ENCODE measurements around the gene ZPR1. TPM values are rescaled to one million over a fixed set of nuclear protein-coding genes. Genes with fewer than 3 reads are reported as not detected.
A peak's percentile ranks its signal among the peaks of the same experiment; 100 is the strongest.
"Not testable (repeated sequence)": the region's sequence is repeated elsewhere in the genome, so short reads cannot be mapped to it uniquely, and the experiment has no call there.

ZPR1 gene
- 20.2 TPM for total RNA-seq

- peak; percentile 65 to 85 (median 79) for DNase-seq (ENCODE audit: low read depth in 2 of 3, low spot score in 2 of 3)
These were observed at the start of gene ZPR1 for GRCh38 chr11:116787786-116788486. ZPR1 (minus strand) TSS chr11:116788023; CDS start chr11:116787990, 33 bp downstream.

- no peak for DNase-seq (ENCODE audit: low read depth in 2 of 3, low spot score in 2 of 3)
These were observed 48.8 kb upstream of the ZPR1 start for GRCh38 chr11:116836632-116836991.

DNA sequence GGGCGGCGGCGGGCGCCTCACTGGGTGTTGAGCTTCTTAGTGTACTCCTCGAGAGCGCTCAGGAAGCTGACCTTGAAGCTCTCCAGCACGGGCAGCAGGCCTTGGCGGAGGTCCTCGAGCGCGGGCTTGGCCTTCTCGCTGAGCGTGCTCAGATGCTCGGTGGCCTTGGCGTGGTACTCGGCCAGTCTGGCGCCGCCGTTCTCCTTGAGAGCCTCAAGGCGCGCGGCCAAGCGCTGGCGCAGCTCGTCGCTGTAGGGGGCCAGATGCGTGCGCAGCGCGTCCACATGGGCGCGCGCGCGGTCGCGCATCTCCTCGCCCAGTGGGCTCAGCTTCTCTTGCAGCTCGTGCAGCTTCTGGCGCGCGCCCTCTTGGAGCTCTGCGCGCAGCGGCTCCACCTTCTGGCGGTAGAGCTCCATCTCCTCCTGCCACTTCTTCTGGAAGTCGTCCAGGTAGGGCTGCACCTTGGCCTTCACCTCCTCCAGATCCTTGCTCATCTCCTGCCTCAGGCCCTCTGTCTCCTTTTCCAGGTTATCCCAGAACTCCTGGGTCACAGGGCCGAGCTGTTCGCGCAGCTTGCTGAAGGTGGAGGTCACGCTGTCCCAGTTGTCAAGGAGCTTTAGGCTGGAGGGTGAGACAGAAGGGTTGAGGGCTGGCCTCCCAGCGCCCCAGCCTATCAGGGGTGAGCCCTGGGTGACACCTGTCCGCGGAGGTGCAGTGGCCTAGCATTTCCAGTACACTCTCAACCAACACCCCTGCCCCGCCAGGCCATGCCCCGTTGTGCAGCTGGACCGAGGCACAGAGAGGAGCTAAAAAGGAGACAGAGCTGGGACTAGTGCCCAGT is 48.2 kb upstream of the ZPR1 start:
- peak; percentile 63 to 92 (median 92) for DNase-seq (ENCODE audit: low read depth in 2 of 3, low spot score in 2 of 3)

DNA sequence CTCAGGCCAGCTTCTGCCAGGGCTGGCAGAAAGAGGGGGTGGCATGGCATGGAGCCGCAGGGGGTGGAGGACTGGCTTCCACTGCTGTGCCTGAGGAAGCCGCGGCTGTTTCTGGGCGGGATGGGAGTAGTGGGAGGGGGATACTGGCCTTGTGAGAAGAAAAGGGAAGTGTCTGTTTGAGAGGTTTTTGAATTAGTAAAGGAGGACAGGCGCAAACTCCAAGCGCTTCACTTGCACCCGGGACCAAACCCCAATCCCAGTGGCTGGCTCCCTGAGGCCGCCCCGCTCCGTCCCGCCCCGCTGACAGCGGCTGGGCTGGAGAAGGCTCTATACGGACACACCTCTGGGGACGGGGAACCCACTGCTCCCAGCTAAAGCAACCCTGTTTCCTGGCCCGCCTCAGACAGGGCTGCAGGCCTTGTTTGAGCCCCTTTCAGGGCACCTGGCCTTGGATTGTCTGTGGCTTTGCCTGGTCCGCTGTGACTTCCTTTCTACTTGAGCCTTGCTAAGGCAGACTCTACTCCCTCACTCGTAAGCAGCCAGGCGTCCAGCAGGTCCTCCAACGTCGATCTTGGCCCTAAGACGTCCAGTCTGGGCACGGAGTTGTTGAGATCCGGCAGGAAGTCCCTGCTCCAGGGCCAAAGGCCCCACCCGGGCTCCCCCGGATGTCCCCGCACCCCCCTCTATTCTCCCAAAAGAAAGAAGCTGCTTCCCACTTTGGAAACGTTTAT is 47.4 kb upstream of the ZPR1 start:
- peak in 2 of 3 donors; percentile 48 to 64 for DNase-seq (ENCODE audit: low read depth in 2 of 3, low spot score in 2 of 3)

- not testable (repeated sequence) for DNase-seq (ENCODE audit: low read depth in 2 of 3, low spot score in 2 of 3)
These were observed 46.8 kb upstream of the ZPR1 start for GRCh38 chr11:116834535-116835041.

GRCh38 chr11:116833816-116834534 is 46.2 kb upstream of the ZPR1 start:
- DNase-seq (ENCODE audit: low read depth in 2 of 3, low spot score in 2 of 3): no peak

- DNase-seq (ENCODE audit: low read depth in 2 of 3, low spot score in 2 of 3): no peak
These were observed 45.6 kb upstream of the ZPR1 start for GRCh38 chr11:116833491-116833815.

DNA sequence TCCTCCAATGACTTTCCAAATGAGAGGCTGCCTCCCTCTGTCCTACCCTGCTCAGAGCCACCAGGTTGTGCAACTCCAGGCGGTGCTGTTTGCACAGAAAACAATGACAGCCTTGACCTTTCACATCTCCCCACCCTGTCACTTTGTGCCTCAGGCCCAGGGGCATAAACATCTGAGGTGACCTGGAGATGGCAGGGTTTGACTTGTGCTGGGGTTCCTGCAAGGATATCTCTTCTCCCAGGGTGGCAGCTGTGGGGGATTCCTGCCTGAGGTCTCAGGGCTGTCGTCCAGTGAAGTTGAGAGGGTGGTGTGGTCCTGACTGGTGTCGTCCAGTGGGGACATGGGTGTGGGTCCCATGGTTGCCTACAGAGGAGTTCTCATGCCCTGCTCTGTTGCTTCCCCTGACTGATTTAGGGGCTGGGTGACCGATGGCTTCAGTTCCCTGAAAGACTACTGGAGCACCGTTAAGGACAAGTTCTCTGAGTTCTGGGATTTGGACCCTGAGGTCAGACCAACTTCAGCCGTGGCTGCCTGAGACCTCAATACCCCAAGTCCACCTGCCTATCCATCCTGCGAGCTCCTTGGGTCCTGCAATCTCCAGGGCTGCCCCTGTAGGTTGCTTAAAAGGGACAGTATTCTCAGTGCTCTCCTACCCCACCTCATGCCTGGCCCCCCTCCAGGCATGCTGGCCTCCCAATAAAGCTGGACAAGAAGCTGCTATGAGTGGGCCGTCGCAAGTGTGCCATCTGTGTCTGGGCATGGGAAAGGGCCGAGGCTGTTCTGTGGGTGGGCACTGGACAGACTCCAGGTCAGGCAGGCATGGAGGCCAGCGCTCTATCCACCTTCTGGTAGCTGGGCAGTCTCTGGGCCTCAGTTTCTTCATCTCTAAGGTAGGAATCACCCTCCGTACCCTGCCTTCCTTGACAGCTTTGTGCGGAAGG is 44.8 kb upstream of the ZPR1 start:
- no peak for DNase-seq (ENCODE audit: low read depth in 2 of 3, low spot score in 2 of 3)

GRCh38 chr11:116831790-116832349 is 44.0 kb upstream of the ZPR1 start:
- no peak for DNase-seq (ENCODE audit: low read depth in 2 of 3, low spot score in 2 of 3)

DNA sequence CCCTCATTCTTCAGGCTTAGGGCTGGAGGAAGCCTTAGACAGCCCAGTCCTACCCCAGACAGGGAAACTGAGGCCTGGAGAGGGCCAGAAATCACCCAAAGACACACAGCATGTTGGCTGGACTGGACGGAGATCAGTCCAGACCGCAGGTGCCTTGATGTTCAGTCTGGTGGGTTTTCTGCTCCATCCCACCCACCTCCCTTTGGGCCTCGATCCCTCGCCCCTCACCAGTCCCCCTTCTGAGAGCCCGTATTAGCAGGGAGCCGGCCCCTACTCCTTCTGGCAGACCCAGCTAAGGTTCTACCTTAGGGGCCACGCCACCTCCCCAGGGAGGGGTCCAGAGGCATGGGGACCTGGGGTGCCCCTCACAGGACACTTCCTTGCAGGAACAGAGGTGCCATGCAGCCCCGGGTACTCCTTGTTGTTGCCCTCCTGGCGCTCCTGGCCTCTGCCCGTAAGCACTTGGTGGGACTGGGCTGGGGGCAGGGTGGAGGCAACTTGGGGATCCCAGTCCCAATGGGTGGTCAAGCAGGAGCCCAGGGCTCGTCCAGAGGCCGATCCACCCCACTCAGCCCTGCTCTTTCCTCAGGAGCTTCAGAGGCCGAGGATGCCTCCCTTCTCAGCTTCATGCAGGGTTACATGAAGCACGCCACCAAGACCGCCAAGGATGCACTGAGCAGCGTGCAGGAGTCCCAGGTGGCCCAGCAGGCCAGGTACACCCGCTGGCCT is 42.5 kb upstream of the ZPR1 start:
- no peak for DNase-seq (ENCODE audit: low read depth in 2 of 3, low spot score in 2 of 3)

DNA sequence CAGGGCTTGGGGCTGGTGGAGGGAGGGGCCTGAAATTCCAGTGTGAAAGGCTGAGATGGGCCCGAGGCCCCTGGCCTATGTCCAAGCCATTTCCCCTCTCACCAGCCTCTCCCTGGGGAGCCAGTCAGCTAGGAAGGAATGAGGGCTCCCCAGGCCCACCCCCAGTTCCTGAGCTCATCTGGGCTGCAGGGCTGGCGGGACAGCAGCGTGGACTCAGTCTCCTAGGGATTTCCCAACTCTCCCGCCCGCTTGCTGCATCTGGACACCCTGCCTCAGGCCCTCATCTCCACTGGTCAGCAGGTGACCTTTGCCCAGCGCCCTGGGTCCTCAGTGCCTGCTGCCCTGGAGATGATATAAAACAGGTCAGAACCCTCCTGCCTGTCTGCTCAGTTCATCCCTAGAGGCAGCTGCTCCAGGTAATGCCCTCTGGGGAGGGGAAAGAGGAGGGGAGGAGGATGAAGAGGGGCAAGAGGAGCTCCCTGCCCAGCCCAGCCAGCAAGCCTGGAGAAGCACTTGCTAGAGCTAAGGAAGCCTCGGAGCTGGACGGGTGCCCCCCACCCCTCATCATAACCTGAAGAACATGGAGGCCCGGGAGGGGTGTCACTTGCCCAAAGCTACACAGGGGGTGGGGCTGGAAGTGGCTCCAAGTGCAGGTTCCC is 41.8 kb upstream of the ZPR1 start, which contains the start of gene APOC3:
Gene APOC3 (plus strand): TSS at position 383 of the 659 bp plus-strand sequence. CDS start 676 bp downstream, outside the sequence.
- DNase-seq (ENCODE audit: low read depth in 2 of 3, low spot score in 2 of 3): no peak

DNA sequence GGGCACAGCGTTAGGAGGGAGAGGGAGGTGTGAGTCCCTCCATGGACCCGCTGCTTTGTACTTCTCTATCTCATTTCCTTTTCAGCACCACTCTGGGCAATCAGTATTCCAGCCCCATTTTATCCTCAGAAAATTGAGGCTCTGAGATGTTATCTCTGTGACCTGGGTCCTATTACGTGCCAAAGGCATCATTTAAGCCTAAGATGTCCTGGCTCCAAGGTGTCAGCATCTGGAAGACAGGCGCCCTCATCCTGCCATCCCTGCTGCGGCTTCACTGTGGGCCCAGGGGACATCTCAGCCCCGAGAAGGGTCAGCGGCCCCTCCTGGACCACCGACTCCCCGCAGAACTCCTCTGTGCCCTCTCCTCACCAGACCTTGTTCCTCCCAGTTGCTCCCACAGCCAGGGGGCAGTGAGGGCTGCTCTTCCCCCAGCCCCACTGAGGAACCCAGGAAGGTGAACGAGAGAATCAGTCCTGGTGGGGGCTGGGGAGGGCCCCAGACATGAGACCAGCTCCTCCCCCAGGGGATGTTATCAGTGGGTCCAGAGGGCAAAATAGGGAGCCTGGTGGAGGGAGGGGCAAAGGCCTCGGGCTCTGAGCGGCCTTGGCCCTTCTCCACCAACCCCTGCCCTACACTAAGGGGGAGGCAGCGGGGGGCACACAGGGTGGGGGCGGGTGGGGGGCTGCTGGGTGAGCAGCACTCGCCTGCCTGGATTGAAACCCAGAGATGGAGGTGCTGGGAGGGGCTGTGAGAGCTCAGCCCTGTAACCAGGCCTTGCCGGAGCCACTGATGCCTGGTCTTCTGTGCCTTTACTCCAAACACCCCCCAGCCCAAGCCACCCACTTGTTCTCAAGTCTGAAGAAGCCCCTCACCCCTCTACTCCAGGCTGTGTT is 41.1 kb upstream of the ZPR1 start:
- no peak for DNase-seq (ENCODE audit: low read depth in 2 of 3, low spot score in 2 of 3)

DNA sequence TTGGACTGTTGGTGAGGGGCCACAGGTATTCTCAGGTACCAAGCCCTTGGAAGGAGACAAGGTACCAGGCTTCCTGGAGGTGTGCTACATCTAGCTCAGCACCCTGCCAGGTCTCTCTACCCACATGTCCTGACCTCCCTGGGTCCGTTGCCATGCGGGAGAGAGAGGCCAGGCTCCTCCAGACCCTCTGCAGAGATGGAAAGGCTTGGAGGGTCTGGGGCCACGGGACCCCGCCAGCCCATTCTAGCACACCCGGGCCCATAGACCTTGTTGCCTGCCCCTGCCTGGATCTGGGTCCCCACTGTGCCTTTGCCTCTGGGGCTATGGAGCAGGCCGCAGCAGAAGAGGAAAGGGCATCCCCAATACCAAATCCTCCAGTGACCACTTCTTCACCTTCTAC is 39.6 kb upstream of the ZPR1 start:
- no peak for DNase-seq (ENCODE audit: low read depth in 2 of 3, low spot score in 2 of 3)

- DNase-seq (ENCODE audit: low read depth in 2 of 3, low spot score in 2 of 3): no peak
These were observed 39.1 kb upstream of the ZPR1 start for GRCh38 chr11:116826751-116827431.

GRCh38 chr11:116825854-116826750 is 38.3 kb upstream of the ZPR1 start:
- DNase-seq (ENCODE audit: low read depth in 2 of 3, low spot score in 2 of 3): no peak

Measured in hematopoietic multipotent progenitor cell (in vitro differentiated cells).